ENCODE data around the gene GALNTL6.

DNA sequence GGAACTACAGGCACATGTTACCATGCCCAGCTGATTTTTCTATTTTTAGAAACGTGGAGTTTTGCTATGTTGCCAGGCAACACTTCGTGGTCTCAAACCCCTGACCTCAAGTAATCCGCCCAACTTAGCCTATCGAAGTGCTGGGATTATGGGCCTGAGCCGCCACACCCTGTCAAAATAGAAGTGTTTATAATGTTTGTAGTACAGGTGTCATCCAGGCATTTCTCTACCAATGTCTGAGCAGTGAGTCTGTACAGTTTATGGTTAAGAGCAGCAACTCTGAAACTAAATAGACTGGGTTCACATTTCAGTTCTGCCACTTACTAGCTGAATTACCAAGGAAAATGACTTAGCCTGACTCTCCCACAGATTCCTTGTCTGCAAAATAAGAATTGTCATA lies 895.0 kb downstream of the GALNTL6 start:
- no peak for TF ChIP-seq CTCF (IDR thresholded peaks at IDR 0.05)
- TF ChIP-seq POLR2A (IDR thresholded peaks at IDR 0.05): no peak
